MM.1S (cell line): ENCODE measurements around the gene SNAPC4.

ENCODE experiments used
- DNase-seq: peaks from one replicate; pipeline ENCODE4 v3.0.0-alpha.2; 2015
- H2AFZ ChIP-seq: fragments of 300-600 bp; sonication (generic); 2 replicates; pipeline ENCODE4 v1.6.0; 2016; ENCODE audit warnings: antibody characterized with exemption, low read length
- H3F3A ChIP-seq: fragments of 300-600 bp; sonication (generic); 2 replicates; pipeline ENCODE4 v1.6.1; 2016; ENCODE audit warnings: mild to moderate bottlenecking, antibody characterized with exemption, low read length, moderate library complexity, mixed read lengths; ENCODE audit not compliant: insufficient read depth
- H3K27ac ChIP-seq: fragments of 300-600 bp; sonication (generic); 2 replicates; pipeline ENCODE4 v1.5.1; 2016; ENCODE audit warnings: mild to moderate bottlenecking, low read length
- H3K27me3 ChIP-seq: fragments of 300-600 bp; sonication (generic); replicated peaks from 2 replicates; pipeline ENCODE4 v1.6.0; 2016; ENCODE audit warnings: low read length; ENCODE audit not compliant: insufficient read depth
- H3K36me3 ChIP-seq: fragments of 300-600 bp; sonication (generic); replicated peaks from 2 replicates; pipeline ENCODE4 v1.6.1; 2016; ENCODE audit warnings: mild to moderate bottlenecking, low read length, mixed read lengths; ENCODE audit not compliant: insufficient read depth
- H3K4me1 ChIP-seq: fragments of 300-600 bp; sonication (generic); 2 replicates; pipeline ENCODE4 v1.6.1; 2016; ENCODE audit warnings: low read length, mixed read lengths
- H3K4me2 ChIP-seq: fragments of 300-600 bp; sonication (generic); 2 replicates; pipeline ENCODE4 v1.6.0; 2016; ENCODE audit warnings: low read depth, low read length
- H3K4me3 ChIP-seq: fragments of 300-600 bp; sonication (generic); 2 replicates; pipeline ENCODE4 v1.5.1; 2016; ENCODE audit warnings: low read length, mixed read lengths
- H3K79me2 ChIP-seq: fragments of 300-600 bp; sonication (generic); 2 replicates; pipeline ENCODE4 v1.6.1; 2016; ENCODE audit warnings: mixed run types, low read length, mixed read lengths
- H3K9ac ChIP-seq: fragments of 300-600 bp; sonication (generic); 2 replicates; pipeline ENCODE4 v1.6.1; 2016; ENCODE audit warnings: low read length, mixed read lengths
- H3K9me2 ChIP-seq: fragments of 300-600 bp; sonication (generic); replicated peaks from 2 replicates; pipeline ENCODE4 v1.6.1; 2016; ENCODE audit warnings: mild to moderate bottlenecking, low read length, mixed read lengths; ENCODE audit not compliant: insufficient read depth
- H3K9me3 ChIP-seq: fragments of 300-600 bp; sonication (generic); replicated peaks from 2 replicates; pipeline ENCODE4 v1.6.1; 2016; ENCODE audit warnings: mild to moderate bottlenecking, low read length, mixed read lengths; ENCODE audit not compliant: insufficient read depth
- H4K20me1 ChIP-seq: fragments of 300-600 bp; sonication (generic); 2 replicates; pipeline ENCODE4 v1.6.1; 2016; ENCODE audit warnings: mild to moderate bottlenecking, low read length, moderate library complexity, mixed read lengths; ENCODE audit not compliant: insufficient read depth
- CTCF ChIP-seq: fragments of 300-600 bp; sonication (generic); IDR thresholded peaks from 2 replicates; pipeline ENCODE4 v1.5.1; 2016; ENCODE audit warnings: antibody characterized with exemption, low read length, mixed read lengths
- EZH2 ChIP-seq: fragments of 300-600 bp; sonication (generic); optimal IDR thresholded peaks from 2 replicates; pipeline ENCODE3; 2017; ENCODE audit warnings: low read depth, mild to moderate bottlenecking, antibody characterized with exemption, low read length, mixed read lengths
- EZH2phosphoT487 ChIP-seq: fragments of 300-600 bp; sonication (generic); IDR thresholded peaks from 2 replicates; pipeline ENCODE4 v1.6.1; 2018; ENCODE audit warnings: antibody characterized with exemption, low read length

The SNAPC4 gene

GRCh38 chr9:136402067-136402466, 2.1 kb upstream of the SNAPC4 start:
- Histone ChIP-seq H3K4me1 (peaks cover 34% of the 10 kb centered on the region), H3K79me2 (peaks cover 24% of the 10 kb centered on the region), H2AFZ (no peak overlapping the region), H3K4me2 (no peak overlapping the region), H3K27me3 (no peaks in the 10 kb centered on the region), H3K27ac (no peak overlapping the region), H4K20me1 (no peaks in the 10 kb centered on the region), H3K4me3 (no peak overlapping the region), H3K9me2 (no peaks in the 10 kb centered on the region), H3K9me3 (no peaks in the 10 kb centered on the region), H3F3A (0 out of 2 replicates have a peak, but pooled peaks cover 4% of the 10 kb centered on the region), H3K36me3 (no peaks in the 10 kb centered on the region), H3K9ac (no peak overlapping the region)
- TF ChIP-seq CTCF (no peak), EZH2phosphoT487 (no peak), EZH2 (no peak)
- no peak for DNase-seq

GRCh38 chr9:136401173-136401922, 1.4 kb upstream of the SNAPC4 start:
- Histone ChIP-seq H4K20me1 (no peaks in the 10 kb centered on the region), H3F3A (0 out of 2 replicates have a peak, but pooled peaks cover 4% of the 10 kb centered on the region), H3K27ac (no peak overlapping the region), H2AFZ (no peak overlapping the region), H3K9me2 (no peaks in the 10 kb centered on the region), H3K4me2 (no peak overlapping the region), H3K36me3 (no peaks in the 10 kb centered on the region), H3K9ac (no peak overlapping the region), H3K9me3 (no peaks in the 10 kb centered on the region), H3K27me3 (no peaks in the 10 kb centered on the region), H3K79me2 (peaks cover 24% of the 10 kb centered on the region), H3K4me3 (no peak overlapping the region), H3K4me1 (peaks cover 34% of the 10 kb centered on the region)
- TF ChIP-seq EZH2 (no peak), CTCF (no peak), EZH2phosphoT487 (no peak)
- no peak for DNase-seq

GRCh38 chr9:136399176-136400037, 563 bp downstream of the SNAPC4 start:
- Histone ChIP-seq H3K4me2 (peak overlapping the region; percentile 93), H3F3A (no peaks in the 10 kb centered on the region), H3K4me3 (peak overlapping the region; percentile 100), H2AFZ (peak overlapping the region; percentile 47; the same call in 1 of the 2 replicates), H3K79me2 (peaks cover 29% of the 10 kb centered on the region), H3K27ac (no peak overlapping the region), H3K9me2 (no peaks in the 10 kb centered on the region), H3K27me3 (no peaks in the 10 kb centered on the region), H3K9ac (peak overlapping the region; percentile 80), H3K9me3 (no peaks in the 10 kb centered on the region), H3K36me3 (no peaks in the 10 kb centered on the region), H4K20me1 (no peaks in the 10 kb centered on the region), H3K4me1 (peaks cover 19% of the 10 kb centered on the region)
- DNase-seq, result peak; percentile 38
- TF ChIP-seq EZH2phosphoT487, result no peak
- TF ChIP-seq CTCF, result no peak
- TF ChIP-seq EZH2, result no peak
